Measurements from ENCODE around the gene CCDC196.

Gene CCDC196

GRCh38 chr14:66508846-66509621, 22.9 kb downstream of the CCDC196 start:
- in situ Hi-C loops (cut with HindIII; ENCODE audit: low sequenced_read_pairs): no loop called here
- TF ChIP-seq, protein P1, sequence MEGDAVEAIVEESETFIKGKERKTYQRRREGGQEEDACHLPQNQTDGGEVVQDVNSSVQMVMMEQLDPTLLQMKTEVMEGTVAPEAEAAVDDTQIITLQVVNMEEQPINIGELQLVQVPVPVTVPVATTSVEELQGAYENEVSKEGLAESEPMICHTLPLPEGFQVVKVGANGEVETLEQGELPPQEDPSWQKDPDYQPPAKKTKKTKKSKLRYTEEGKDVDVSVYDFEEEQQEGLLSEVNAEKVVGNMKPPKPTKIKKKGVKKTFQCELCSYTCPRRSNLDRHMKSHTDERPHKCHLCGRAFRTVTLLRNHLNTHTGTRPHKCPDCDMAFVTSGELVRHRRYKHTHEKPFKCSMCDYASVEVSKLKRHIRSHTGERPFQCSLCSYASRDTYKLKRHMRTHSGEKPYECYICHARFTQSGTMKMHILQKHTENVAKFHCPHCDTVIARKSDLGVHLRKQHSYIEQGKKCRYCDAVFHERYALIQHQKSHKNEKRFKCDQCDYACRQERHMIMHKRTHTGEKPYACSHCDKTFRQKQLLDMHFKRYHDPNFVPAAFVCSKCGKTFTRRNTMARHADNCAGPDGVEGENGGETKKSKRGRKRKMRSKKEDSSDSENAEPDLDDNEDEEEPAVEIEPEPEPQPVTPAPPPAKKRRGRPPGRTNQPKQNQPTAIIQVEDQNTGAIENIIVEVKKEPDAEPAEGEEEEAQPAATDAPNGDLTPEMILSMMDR (IDR thresholded peaks at IDR 0.05; ENCODE audit: low read depth, low read length): no peak
- peak; percentile 25 for DNase-seq (ENCODE audit: low read depth, low spot score)
- peak overlapping the region; percentile 86 for H3K4me3 ChIP-seq (ENCODE audit: low read depth, low read length)

DNA sequence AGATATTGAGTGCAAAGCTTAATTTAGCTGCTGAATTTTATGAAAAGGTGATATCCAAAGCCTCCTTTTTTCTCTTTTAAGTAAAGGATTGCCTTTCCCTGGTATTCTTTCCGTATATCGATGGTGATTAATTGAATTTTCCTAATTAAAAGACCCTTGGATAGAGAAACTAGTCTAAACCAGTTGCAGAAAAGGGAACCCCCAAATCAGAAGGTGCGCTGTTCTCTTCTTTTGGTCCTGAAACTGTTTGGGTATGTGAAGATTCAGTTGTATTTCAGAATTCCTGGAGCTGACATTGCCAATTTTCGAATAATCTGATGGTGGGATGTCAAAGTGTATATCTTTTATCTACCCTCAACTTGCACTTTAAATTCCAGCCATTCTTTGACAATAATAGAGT, 23.7 kb downstream of the CCDC196 start:
- no peak for DNase-seq (ENCODE audit: low read depth, low spot score)
- TF ChIP-seq, protein P1 (IDR thresholded peaks at IDR 0.05; ENCODE audit: low read depth, low read length): no peak
- in situ Hi-C loops (cut with HindIII; ENCODE audit: low sequenced_read_pairs): no loop called here
- peak overlapping the region; percentile 86 for H3K4me3 ChIP-seq (ENCODE audit: low read depth, low read length)

GRCh38 chr14:66511849-66512248, 25.7 kb downstream of the CCDC196 start:
- H3K4me3 ChIP-seq (ENCODE audit: low read depth, low read length): no peak overlapping the region
- TF ChIP-seq, protein P1 (IDR thresholded peaks at IDR 0.05; ENCODE audit: low read depth, low read length): no peak
- no peak for DNase-seq (ENCODE audit: low read depth, low spot score)
- in situ Hi-C loops (cut with HindIII; ENCODE audit: low sequenced_read_pairs): no loop called here

DNA sequence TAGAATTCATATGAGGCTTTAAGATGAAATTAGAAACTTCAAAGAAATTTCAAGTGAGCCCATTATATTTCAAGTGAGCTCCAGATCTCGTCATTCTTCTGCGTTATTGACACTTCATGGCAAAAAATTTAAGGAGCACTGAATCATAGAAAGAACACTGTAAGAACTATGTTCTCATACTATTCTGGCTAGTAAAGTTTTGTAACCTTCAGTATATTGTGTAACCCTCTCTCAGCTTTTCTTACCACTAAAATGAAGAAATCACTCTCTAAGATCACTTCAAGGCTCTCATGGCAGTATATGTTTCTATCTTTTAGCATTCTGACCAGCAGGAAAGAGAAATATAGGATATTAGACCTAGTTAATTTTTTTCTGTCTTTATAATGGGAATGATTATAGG, 28.0 kb downstream of the CCDC196 start:
- TF ChIP-seq, protein P1 (IDR thresholded peaks at IDR 0.05; ENCODE audit: low read depth, low read length): no peak
- DNase-seq (ENCODE audit: low read depth, low spot score): no peak

GRCh38 chr14:66530526-66530925, 44.4 kb downstream of the CCDC196 start:
- no peak overlapping the region for H3K4me3 ChIP-seq (ENCODE audit: low read depth, low read length)
- no peak for DNase-seq (ENCODE audit: low read depth, low spot score)
- TF ChIP-seq, protein P1 (IDR thresholded peaks at IDR 0.05; ENCODE audit: low read depth, low read length): no peak
- in situ Hi-C loops (cut with HindIII; ENCODE audit: low sequenced_read_pairs): no loop called here

More for the DNA sequence above, 28.0 kb downstream of the CCDC196 start:
- in situ Hi-C loops (cut with HindIII; ENCODE audit: low sequenced_read_pairs): no loop called here
- H3K4me3 ChIP-seq (ENCODE audit: low read depth, low read length): no peak overlapping the region

DNA sequence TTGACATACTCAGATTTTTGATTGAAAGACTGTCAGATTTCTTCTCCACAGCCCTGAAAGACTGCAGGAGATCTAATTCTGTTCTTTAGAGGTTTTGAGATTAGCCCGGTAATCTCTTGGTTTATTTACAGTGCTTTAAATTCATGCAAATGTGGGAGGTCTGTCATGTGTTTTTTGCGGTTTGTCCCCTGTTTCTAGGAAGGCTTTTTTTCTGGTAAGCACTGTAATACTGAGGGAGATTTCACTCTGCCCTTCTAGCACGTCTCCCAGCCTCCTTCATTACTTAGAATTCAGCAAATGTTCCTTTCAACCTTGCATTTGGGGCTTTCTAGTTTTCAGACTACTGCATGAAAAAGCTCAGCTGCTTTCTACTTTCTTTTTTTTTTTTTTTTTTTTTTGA, 52.9 kb downstream of the CCDC196 start:
- in situ Hi-C loops (cut with HindIII; ENCODE audit: low sequenced_read_pairs): no loop called here
- no peak overlapping the region for H3K4me3 ChIP-seq (ENCODE audit: low read depth, low read length)
- TF ChIP-seq, protein P1 (IDR thresholded peaks at IDR 0.05; ENCODE audit: low read depth, low read length): no peak
- no peak for DNase-seq (ENCODE audit: low read depth, low spot score)
